Karpas-422 (cell line): ENCODE data around the gene DNMT3A. TPM values are rescaled to one million over a fixed set of nuclear protein-coding genes. Genes with fewer than 3 reads are reported as not detected.

ENCODE experiments used
- DNase-seq: peaks from one replicate; pipeline ENCODE4 v3.0.0-alpha.2; 2015
- H2AFZ ChIP-seq: fragments of 200-600 bp; sonication (generic); 2 replicates; pipeline ENCODE4 v1.6.1; 2014; ENCODE audit warnings: antibody characterized with exemption, low read length, mixed read lengths
- H3K27ac ChIP-seq: fragments of 200-600 bp; sonication (generic); 2 replicates; pipeline ENCODE4 v1.5.1; 2014; ENCODE audit warnings: mild to moderate bottlenecking, low read length, moderate library complexity
- H3K27me3 ChIP-seq: fragments of 200-600 bp; sonication (generic); 2 replicates; pipeline ENCODE4 v1.6.1; 2014; ENCODE audit warnings: low read length, mixed read lengths
- H3K36me3 ChIP-seq: fragments of 200-600 bp; sonication (generic); 2 replicates; pipeline ENCODE4 v1.6.1; 2014; ENCODE audit warnings: low read length, mixed read lengths; ENCODE audit not compliant: insufficient read depth
- H3K4me1 ChIP-seq: fragments of 200-600 bp; sonication (generic); 2 replicates; pipeline ENCODE4 v1.6.1; 2014; ENCODE audit warnings: mild to moderate bottlenecking, low read length, mixed read lengths
- H3K4me2 ChIP-seq: fragments of 200-600 bp; sonication (generic); 2 replicates; pipeline ENCODE4 v1.6.1; 2014; ENCODE audit warnings: low read length, low read depth, mild to moderate bottlenecking; ENCODE audit not compliant: poor library complexity, severe bottlenecking
- H3K4me3 ChIP-seq: fragments of 200-600 bp; sonication (generic); 2 replicates; pipeline ENCODE4 v1.5.1; 2014; ENCODE audit warnings: mild to moderate bottlenecking, antibody characterized with exemption, low read length, mixed read lengths
- H3K79me2 ChIP-seq: fragments of 200-600 bp; sonication (generic); 2 replicates; pipeline ENCODE4 v1.6.1; 2014; ENCODE audit warnings: mild to moderate bottlenecking, low read length, mixed read lengths
- H3K9ac ChIP-seq: fragments of 200-600 bp; sonication (generic); 2 replicates; pipeline ENCODE4 v1.6.0; 2014; ENCODE audit warnings: low read length
- H3K9me2 ChIP-seq: fragments of 200-600 bp; sonication (generic), shearing (Covaris generic); replicated peaks from 2 replicates; pipeline ENCODE4 v1.6.0; 2014; ENCODE audit warnings: mild to moderate bottlenecking, low read length, moderate library complexity; ENCODE audit not compliant: insufficient read depth
- H3K9me3 ChIP-seq: fragments of 300-700, 200-600 bp; sonication (generic); 2 replicates; pipeline ENCODE4 v1.6.1; 2014; ENCODE audit warnings: low read length, mixed read lengths
- H4K20me1 ChIP-seq: fragments of 200-600 bp; sonication (generic); 2 replicates; pipeline ENCODE4 v1.6.1; 2014; ENCODE audit warnings: mild to moderate bottlenecking, antibody characterized with exemption, low read length, low read depth; ENCODE audit not compliant: insufficient read depth
- total RNA-seq: library from RNA; depleted of rRNA; stranded (reverse); fragments of >200 nt; shearing (Covaris generic); gene quantifications from 2 replicates; pipeline ENCODE4 v1.2.3, GENCODE V29; 2014; ENCODE audit warnings: low replicate concordance

DNMT3A gene
- total RNA-seq, 1 experiment from 2014 or later, result 0.97 TPM

DNA sequence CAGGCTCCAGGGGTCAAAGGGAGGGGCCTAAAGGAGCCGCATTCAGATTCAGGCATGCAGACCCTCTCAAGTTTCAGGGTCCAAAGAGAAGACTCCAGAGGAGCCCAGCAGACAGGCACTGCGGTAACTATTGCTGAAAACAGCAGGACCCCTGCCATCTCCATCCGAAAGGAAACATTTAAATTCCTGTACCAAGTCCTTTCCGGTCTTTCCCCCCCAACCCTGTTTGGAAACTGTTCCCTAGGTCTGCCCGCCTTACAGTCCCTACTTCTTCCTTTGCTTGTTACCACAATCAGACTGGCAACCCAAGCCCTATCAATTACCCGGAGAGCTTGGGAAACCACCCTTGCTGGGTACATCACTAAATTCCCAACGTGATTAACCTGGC, 82.0 kb downstream of the DNMT3A start:
- no peaks in the 10 kb centered on the region for H3K36me3 ChIP-seq

DNA sequence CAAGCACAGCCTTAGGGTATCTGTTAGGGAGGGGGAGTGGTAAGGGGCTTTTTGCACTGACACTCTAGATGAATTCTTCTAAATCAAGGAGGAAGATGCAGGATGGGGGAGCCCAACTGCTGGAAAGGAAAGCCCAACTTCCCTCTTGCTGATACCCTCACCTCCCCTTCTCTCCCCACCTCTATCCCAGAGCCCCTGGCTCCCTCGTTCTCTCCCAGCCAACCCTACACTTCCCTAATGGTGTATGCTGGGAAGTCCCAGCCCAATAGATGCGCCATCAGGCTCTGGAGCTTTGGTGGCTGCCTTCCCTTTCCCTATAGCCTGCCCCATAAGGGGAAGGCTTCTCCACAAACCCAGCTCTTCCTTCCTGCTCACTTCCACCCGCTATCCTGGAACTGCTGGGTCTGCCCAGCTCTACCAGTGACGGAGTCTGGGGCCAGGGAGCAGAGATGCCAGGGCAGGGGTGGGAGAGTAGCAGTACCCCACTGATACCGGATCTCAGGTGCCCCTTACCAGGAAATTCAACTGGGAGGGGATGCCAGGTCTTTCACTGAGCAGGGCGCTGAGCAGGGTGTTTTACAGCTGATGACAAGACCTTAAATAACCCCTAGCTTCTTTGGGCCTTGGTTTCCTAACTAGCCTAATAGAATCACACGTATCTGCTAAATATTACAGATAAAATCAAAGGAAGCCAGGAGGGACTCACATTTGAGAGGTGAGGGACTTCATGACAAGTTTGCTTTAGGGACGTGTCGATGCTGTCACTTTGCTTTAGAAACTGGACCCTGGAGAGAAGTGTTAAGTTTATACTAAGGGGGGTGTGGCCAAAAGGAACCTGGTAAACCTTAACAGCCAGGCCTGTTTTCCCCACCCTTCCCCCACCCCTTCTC, 82.6 kb downstream of the DNMT3A start:
- no peak overlapping the region for H2AFZ ChIP-seq
- H3K9me2 ChIP-seq, result no peaks in the 10 kb centered on the region
- no peak for DNase-seq
- H3K9ac ChIP-seq, result no peak overlapping the region
- no peak overlapping the region for H3K27ac ChIP-seq
- H3K4me3 ChIP-seq, result no peak overlapping the region
- H4K20me1 ChIP-seq, result peaks cover 3% of the 10 kb centered on the region; the same call in 1 of the 2 replicates
- H3K36me3 ChIP-seq, result no peaks in the 10 kb centered on the region
- H3K27me3 ChIP-seq, result no peaks in the 10 kb centered on the region
- H3K4me2 ChIP-seq, result no peak overlapping the region
- no peaks in the 10 kb centered on the region for H3K79me2 ChIP-seq
- H3K9me3 ChIP-seq, result no peaks in the 10 kb centered on the region
- no peaks in the 10 kb centered on the region for H3K4me1 ChIP-seq

More for the DNA sequence above, 82.0 kb downstream of the DNMT3A start:
- Histone ChIP-seq H3K9ac (no peak overlapping the region), H3K79me2 (no peaks in the 10 kb centered on the region), H3K4me3 (no peak overlapping the region), H3K9me2 (no peaks in the 10 kb centered on the region), H2AFZ (no peak overlapping the region), H3K27me3 (no peaks in the 10 kb centered on the region), H3K9me3 (no peaks in the 10 kb centered on the region), H3K4me2 (no peak overlapping the region), H3K4me1 (no peaks in the 10 kb centered on the region), H4K20me1 (peaks cover 3% of the 10 kb centered on the region; the same call in 1 of the 2 replicates), H3K27ac (no peak overlapping the region)
- DNase-seq, result no peak

DNA sequence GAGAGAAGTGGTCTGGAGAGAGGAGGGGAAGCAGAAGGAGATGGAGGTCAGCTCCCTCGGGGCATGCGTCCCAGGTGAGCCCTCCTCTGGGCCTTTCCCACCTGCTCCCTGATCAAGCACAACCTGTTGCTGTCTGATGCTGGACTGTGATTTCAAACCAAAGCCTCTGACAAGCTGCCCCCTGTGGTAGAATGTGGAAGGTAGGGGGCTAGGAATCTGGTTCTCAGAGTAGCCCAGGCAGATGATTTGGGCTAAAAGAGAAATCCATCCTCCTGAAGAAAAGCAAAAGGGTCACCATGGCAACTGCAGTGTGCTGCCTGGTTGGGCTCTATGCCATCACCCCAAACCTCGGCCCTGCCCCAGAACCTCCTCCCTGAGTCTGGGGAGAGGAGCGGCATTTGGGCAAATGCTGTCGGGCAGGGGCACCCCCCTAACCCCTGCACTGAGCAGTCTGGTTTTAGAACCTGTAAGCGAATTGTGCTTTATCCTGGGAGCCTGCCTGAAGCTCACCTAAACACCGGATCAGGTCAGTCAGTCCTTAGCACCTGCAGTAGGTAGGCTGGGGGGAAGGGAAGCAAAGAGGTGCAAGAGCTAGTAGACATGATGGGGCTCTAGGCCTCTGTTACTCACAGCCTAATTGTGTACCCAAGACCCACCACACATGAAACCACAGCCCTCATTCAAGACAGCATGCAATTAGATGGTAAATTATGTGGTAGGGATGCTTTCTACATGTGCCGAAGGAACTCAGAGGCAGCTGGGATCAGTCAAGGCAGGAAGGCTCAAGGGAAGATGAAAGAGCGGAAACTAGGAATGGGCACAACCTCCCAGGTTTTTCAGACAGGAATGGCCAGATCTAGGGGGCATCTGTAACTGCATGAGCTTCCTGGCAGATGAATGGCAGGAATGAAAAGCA, 83.5 kb downstream of the DNMT3A start:
- no peaks in the 10 kb centered on the region for H3K4me1 ChIP-seq
- H3K27ac ChIP-seq, result no peak overlapping the region

DNA sequence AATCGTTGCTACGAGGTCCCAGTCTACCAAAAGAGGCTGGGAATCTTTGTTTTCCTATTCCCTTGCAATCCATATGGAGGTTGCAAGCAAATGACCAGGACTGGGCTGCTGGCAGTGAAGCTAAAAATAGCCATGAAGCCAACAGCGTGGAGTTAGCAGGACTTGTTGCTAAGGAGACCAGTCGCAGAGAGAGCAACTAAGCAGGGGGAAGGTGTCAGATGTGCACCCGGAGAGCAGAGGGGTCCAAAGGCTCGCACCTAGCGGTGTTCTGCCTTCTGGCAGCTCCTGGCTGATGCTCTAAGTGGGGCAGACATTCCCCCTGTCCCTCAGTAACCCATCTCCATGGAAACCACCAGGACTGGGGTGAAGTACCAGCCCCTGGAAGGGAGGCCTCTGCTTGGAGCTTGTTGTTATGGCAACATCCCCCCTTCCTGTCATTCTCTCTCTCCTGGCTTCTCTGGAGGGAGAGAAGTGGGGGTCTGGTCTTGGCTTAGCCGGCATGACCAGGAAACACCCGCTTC, 84.6 kb downstream of the DNMT3A start:
- Histone ChIP-seq H3K4me1 (no peaks in the 10 kb centered on the region), H3K4me2 (no peak overlapping the region), H3K36me3 (no peaks in the 10 kb centered on the region), H3K79me2 (no peaks in the 10 kb centered on the region), H3K27ac (no peak overlapping the region), H3K9me3 (no peaks in the 10 kb centered on the region), H4K20me1 (no peaks in the 10 kb centered on the region), H3K9ac (no peak overlapping the region), H3K9me2 (no peaks in the 10 kb centered on the region), H3K27me3 (no peaks in the 10 kb centered on the region), H2AFZ (no peak overlapping the region), H3K4me3 (no peak overlapping the region)
- DNase-seq, result no peak

More for the DNA sequence above, 83.5 kb downstream of the DNMT3A start:
- Histone ChIP-seq H2AFZ (no peak overlapping the region), H3K9me3 (no peaks in the 10 kb centered on the region), H3K4me3 (no peak overlapping the region), H3K9me2 (no peaks in the 10 kb centered on the region), H3K4me2 (no peak overlapping the region), H3K27me3 (no peaks in the 10 kb centered on the region), H3K36me3 (no peaks in the 10 kb centered on the region), H4K20me1 (peaks cover 3% of the 10 kb centered on the region; the same call in 1 of the 2 replicates), H3K9ac (no peak overlapping the region), H3K79me2 (no peaks in the 10 kb centered on the region)
- DNase-seq, result no peak

DNA sequence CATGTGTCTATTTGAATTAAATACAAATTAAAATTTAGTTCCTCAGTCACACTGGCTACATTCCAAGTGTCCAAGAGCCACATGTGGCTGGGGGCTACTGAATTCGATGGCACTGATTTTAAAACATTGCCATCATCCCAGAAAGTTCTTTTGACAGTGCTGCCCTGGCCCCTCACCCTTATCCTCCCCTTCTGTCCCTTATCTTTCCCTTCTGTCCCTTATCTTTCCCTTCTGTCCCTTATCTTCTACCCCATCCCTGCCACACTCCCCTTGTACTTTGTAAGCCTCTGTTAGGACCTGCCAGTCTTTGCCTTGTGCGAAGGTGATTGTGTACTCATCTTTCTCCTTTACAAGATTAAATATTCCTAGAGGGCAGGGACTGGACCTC, 85.2 kb downstream of the DNMT3A start:
- H3K27me3 ChIP-seq, result no peaks in the 10 kb centered on the region
- no peaks in the 10 kb centered on the region for H3K79me2 ChIP-seq
- no peak overlapping the region for H3K9ac ChIP-seq
- H3K4me2 ChIP-seq, result no peak overlapping the region
- H3K4me3 ChIP-seq, result no peak overlapping the region
- H3K4me1 ChIP-seq, result no peaks in the 10 kb centered on the region
- H3K9me3 ChIP-seq, result no peaks in the 10 kb centered on the region
- H3K9me2 ChIP-seq, result no peaks in the 10 kb centered on the region
- no peaks in the 10 kb centered on the region for H4K20me1 ChIP-seq
- H3K36me3 ChIP-seq, result no peaks in the 10 kb centered on the region
- no peak for DNase-seq
- no peak overlapping the region for H3K27ac ChIP-seq
- no peak overlapping the region for H2AFZ ChIP-seq

DNA sequence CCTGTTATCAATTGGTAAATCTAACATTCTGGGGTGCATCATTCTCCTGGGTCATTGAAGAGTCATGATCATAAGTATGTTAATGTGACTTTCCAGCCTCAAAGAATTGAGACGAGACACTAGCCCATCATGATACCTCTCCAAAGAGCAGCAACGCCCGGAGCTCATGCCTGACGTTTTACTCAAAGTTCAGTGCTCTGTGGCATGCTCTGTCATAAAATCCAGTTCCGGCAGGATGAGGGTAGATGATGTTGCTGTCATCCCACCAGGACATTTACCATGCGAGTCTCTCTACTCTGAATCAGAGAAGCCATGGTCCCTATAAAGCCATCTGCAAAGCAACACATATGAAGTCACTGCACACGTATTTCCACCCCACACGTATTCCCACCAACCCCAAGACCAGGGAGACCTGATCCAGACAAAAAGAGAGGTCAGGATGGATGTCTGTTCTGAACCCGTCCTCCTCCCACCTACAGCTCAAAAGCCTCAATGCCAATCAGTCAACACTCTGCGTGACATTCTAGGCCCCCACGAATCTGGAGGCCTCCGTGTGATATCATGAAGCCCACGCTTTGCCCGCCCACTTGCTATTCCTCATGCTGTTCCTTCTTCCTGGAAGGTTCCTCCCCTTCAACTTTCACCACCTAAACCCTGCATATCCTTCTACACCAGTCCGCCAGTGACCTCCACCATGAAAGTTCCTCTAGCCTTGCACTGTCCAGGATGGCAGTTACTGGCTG, 85.8 kb downstream of the DNMT3A start:
- H3K4me1 ChIP-seq, result no peaks in the 10 kb centered on the region
- H3K4me3 ChIP-seq, result no peak overlapping the region
- no peaks in the 10 kb centered on the region for H3K27me3 ChIP-seq
- H3K9ac ChIP-seq, result no peak overlapping the region
- H3K9me2 ChIP-seq, result no peaks in the 10 kb centered on the region
- H3K4me2 ChIP-seq, result no peak overlapping the region
- no peaks in the 10 kb centered on the region for H3K9me3 ChIP-seq
- no peaks in the 10 kb centered on the region for H3K36me3 ChIP-seq
- no peak overlapping the region for H3K27ac ChIP-seq
- DNase-seq, result no peak
- H3K79me2 ChIP-seq, result no peaks in the 10 kb centered on the region
- no peak overlapping the region for H2AFZ ChIP-seq
- H4K20me1 ChIP-seq, result no peaks in the 10 kb centered on the region

DNA sequence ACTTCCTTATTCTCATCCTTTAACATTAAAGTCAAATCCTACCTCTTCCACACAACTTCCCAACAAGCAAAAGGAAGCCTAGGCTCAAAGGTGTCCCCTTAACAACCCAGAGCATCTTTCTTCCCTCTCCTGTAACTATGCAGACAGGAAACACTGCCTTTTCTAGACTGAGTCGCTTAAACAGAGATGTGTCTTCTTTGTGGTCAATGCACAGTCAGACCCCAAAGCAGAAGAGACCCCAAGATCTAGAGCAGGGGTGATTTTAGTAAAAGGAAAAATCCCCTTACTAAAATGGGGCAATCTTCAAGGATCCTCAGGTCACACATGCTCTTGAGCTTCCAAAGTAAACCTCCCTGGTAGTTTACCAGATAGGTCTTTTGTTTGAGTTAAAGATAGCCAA, 86.8 kb downstream of the DNMT3A start:
- H3K4me3 ChIP-seq, result no peak overlapping the region
- no peaks in the 10 kb centered on the region for H3K9me3 ChIP-seq
- no peaks in the 10 kb centered on the region for H3K27me3 ChIP-seq
- H3K27ac ChIP-seq, result no peak overlapping the region
- H3K4me1 ChIP-seq, result no peaks in the 10 kb centered on the region
- no peaks in the 10 kb centered on the region for H3K9me2 ChIP-seq
- H4K20me1 ChIP-seq, result no peaks in the 10 kb centered on the region
- H2AFZ ChIP-seq, result no peak overlapping the region
- H3K79me2 ChIP-seq, result no peaks in the 10 kb centered on the region
- H3K36me3 ChIP-seq, result no peaks in the 10 kb centered on the region
- no peak for DNase-seq
- H3K4me2 ChIP-seq, result no peak overlapping the region
- no peak overlapping the region for H3K9ac ChIP-seq
